ENCODE data around the gene UFM1.
"Not testable (repeated sequence)": the region's sequence is repeated elsewhere in the genome, so short reads cannot be mapped to it uniquely, and the experiment has no call there.

Gene UFM1

DNA sequence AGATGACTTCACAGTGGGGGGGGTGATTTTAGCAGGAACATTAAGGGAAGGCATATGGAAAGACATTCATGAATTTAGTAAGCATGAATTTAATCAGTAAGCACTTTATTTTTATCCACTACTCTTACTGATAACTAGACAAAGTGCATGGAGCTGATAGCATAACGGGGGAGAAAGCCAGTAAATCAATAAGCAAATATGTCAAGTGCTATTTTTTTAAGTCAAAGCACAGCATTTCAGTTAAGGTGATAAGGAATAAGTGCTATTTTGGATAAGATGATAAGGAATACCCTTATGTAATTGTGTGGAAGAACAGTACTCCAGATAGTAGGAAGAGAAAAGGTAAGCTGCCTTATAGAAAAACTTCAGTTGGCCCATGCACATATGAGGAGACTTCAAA is 19.4 kb downstream of the UFM1 start:
- Histone ChIP-seq H3K79me2 (ENCODE audit: insufficient read depth, low read length) (no peaks in the 10 kb centered on the region), H3K9ac (ENCODE audit: low read length) (no peak overlapping the region), H3K4me1 (ENCODE audit: insufficient read depth, low read length, severe bottlenecking) (no peaks in the 10 kb centered on the region), H3K9me2 (ENCODE audit: low read depth, low read length) (no peaks in the 10 kb centered on the region), H3K27me3 (ENCODE audit: insufficient read depth, low read length) (no peaks in the 10 kb centered on the region), H3K27ac (ENCODE audit: low read depth, low read length, poor library complexity, severe bottlenecking) (no peak overlapping the region), H3K4me3 (ENCODE audit: low read depth, low read length, poor library complexity, severe bottlenecking) (no peak overlapping the region), H2AFZ (ENCODE audit: low read length) (no peak overlapping the region), H3K4me2 (ENCODE audit: low read length) (no peak overlapping the region), H3F3A (ENCODE audit: insufficient read depth, low read length) (no peaks in the 10 kb centered on the region), H3K9me3 (ENCODE audit: low read length) (no peaks in the 10 kb centered on the region), H3K36me3 (ENCODE audit: insufficient read depth, low read length) (no peaks in the 10 kb centered on the region), H4K20me1 (ENCODE audit: insufficient read depth, low read length) (no peaks in the 10 kb centered on the region)
- no peak for TF ChIP-seq EZH2 (IDR thresholded peaks at IDR 0.05; ENCODE audit: borderline replicate concordance, low read length)
- TF ChIP-seq, protein P1, sequence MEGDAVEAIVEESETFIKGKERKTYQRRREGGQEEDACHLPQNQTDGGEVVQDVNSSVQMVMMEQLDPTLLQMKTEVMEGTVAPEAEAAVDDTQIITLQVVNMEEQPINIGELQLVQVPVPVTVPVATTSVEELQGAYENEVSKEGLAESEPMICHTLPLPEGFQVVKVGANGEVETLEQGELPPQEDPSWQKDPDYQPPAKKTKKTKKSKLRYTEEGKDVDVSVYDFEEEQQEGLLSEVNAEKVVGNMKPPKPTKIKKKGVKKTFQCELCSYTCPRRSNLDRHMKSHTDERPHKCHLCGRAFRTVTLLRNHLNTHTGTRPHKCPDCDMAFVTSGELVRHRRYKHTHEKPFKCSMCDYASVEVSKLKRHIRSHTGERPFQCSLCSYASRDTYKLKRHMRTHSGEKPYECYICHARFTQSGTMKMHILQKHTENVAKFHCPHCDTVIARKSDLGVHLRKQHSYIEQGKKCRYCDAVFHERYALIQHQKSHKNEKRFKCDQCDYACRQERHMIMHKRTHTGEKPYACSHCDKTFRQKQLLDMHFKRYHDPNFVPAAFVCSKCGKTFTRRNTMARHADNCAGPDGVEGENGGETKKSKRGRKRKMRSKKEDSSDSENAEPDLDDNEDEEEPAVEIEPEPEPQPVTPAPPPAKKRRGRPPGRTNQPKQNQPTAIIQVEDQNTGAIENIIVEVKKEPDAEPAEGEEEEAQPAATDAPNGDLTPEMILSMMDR (IDR thresholded peaks at IDR 0.05; ENCODE audit: low read length) = no peak

DNA sequence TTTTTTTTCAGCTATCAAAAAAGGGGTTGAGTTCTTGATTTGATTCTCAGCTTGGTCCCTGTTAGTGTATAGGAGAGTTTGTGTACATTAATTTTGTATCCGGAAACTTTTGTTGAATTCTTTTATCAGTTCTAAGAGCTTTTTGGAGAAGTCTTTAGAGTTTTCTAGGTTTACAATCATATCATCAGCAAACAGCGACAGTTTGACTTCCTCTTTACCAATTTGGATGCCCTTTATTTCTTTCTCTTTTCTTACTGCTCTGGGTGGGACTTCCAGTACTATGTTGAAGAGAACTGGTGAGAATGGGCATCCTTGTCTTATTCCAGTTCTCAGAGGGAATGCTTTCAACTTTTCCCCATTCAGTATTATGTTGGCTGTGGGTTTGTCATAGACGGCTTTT is 20.4 kb downstream of the UFM1 start:
- not testable (repeated sequence) for H3K9ac ChIP-seq (ENCODE audit: low read length); H2AFZ ChIP-seq (ENCODE audit: low read length); H3K9me3 ChIP-seq (ENCODE audit: low read length); H3K9me2 ChIP-seq (ENCODE audit: low read depth, low read length); H3F3A ChIP-seq (ENCODE audit: insufficient read depth, low read length); H3K27me3 ChIP-seq (ENCODE audit: insufficient read depth, low read length); H3K4me1 ChIP-seq (ENCODE audit: insufficient read depth, low read length, severe bottlenecking); H3K27ac ChIP-seq (ENCODE audit: low read depth, low read length, poor library complexity, severe bottlenecking); H3K79me2 ChIP-seq (ENCODE audit: insufficient read depth, low read length); H3K4me3 ChIP-seq (ENCODE audit: low read depth, low read length, poor library complexity, severe bottlenecking); H4K20me1 ChIP-seq (ENCODE audit: insufficient read depth, low read length); H3K4me2 ChIP-seq (ENCODE audit: low read length); H3K36me3 ChIP-seq (ENCODE audit: insufficient read depth, low read length)

DNA sequence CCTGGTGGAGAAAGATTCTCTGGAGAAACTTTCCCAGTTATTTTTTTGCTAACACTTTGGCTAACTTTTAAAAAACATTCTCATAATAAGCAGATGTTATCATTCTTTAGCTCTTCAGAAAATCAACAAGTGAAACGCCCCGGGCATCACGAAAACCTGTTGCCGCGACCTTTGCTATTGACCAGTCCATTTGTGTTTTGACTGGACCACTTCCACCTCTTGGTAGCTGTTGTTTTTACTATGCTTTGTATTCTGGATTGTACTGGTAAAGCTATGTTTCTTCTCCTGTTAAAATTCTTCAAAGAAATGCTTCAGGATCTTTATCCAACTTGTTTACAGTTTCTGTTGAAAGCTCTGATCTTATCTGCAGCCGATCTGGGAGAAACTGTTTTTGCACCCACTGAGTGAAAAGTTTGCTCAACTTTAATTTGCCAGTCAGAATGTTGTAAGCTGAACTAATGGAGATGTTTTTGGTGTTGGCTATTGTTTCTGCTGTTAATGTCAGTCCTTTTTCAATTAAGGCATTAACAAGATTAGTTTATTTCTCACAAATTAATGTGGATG is 23.3 kb downstream of the UFM1 start:
- H4K20me1 ChIP-seq (ENCODE audit: insufficient read depth, low read length) = no peaks in the 10 kb centered on the region
- no peaks in the 10 kb centered on the region for H3K36me3 ChIP-seq (ENCODE audit: insufficient read depth, low read length)
- no peak overlapping the region for H3K4me3 ChIP-seq (ENCODE audit: low read depth, low read length, poor library complexity, severe bottlenecking)
- H3K4me2 ChIP-seq (ENCODE audit: low read length) = no peak overlapping the region
- H3K4me1 ChIP-seq (ENCODE audit: insufficient read depth, low read length, severe bottlenecking) = no peaks in the 10 kb centered on the region
- no peak for TF ChIP-seq EZH2 (IDR thresholded peaks at IDR 0.05; ENCODE audit: borderline replicate concordance, low read length)
- TF ChIP-seq, protein P1 (IDR thresholded peaks at IDR 0.05; ENCODE audit: low read length) = no peak
- no peak overlapping the region for H3K27ac ChIP-seq (ENCODE audit: low read depth, low read length, poor library complexity, severe bottlenecking)
- H3K27me3 ChIP-seq (ENCODE audit: insufficient read depth, low read length) = no peaks in the 10 kb centered on the region
- no peaks in the 10 kb centered on the region for H3K79me2 ChIP-seq (ENCODE audit: insufficient read depth, low read length)
- no peak overlapping the region for H2AFZ ChIP-seq (ENCODE audit: low read length)
- H3K9ac ChIP-seq (ENCODE audit: low read length) = no peak overlapping the region
- no peaks in the 10 kb centered on the region for H3K9me2 ChIP-seq (ENCODE audit: low read depth, low read length)
- no peaks in the 10 kb centered on the region for H3K9me3 ChIP-seq (ENCODE audit: low read length)
- no peaks in the 10 kb centered on the region for H3F3A ChIP-seq (ENCODE audit: insufficient read depth, low read length)

DNA sequence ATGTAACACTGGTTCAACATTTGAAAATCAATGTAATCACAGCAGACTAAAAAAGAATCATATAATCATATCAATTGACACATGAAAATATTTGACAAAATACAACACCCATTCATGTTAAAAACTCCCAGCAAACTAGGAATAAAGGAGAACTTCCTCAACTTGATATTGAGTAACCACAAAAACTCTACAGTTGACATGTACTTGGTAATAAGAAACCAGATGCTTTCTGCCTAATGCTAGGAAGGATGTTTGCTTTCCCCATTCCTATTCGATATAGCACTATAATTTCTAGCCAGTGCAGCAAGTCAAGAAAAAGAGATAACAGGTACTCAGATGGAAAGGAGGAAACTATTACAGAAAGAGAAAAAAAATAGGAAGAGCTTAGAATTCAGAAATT is 26.9 kb downstream of the UFM1 start:
- H3K4me2 ChIP-seq (ENCODE audit: low read length) = no peak overlapping the region

More for the DNA sequence above, 26.9 kb downstream of the UFM1 start:
- no peak overlapping the region for H3K27ac ChIP-seq (ENCODE audit: low read depth, low read length, poor library complexity, severe bottlenecking)
- H3K9me3 ChIP-seq (ENCODE audit: low read length) = no peaks in the 10 kb centered on the region
- TF ChIP-seq, protein P1 (IDR thresholded peaks at IDR 0.05; ENCODE audit: low read length) = no peak
- no peak for TF ChIP-seq EZH2 (IDR thresholded peaks at IDR 0.05; ENCODE audit: borderline replicate concordance, low read length)
- no peaks in the 10 kb centered on the region for H4K20me1 ChIP-seq (ENCODE audit: insufficient read depth, low read length)
- no peaks in the 10 kb centered on the region for H3K79me2 ChIP-seq (ENCODE audit: insufficient read depth, low read length)
- H3K9me2 ChIP-seq (ENCODE audit: low read depth, low read length) = no peaks in the 10 kb centered on the region
- no peak overlapping the region for H2AFZ ChIP-seq (ENCODE audit: low read length)
- no peaks in the 10 kb centered on the region for H3K36me3 ChIP-seq (ENCODE audit: insufficient read depth, low read length)
- no peaks in the 10 kb centered on the region for H3K4me1 ChIP-seq (ENCODE audit: insufficient read depth, low read length, severe bottlenecking)
- H3K4me3 ChIP-seq (ENCODE audit: low read depth, low read length, poor library complexity, severe bottlenecking) = no peak overlapping the region
- no peak overlapping the region for H3K9ac ChIP-seq (ENCODE audit: low read length)
- no peaks in the 10 kb centered on the region for H3K27me3 ChIP-seq (ENCODE audit: insufficient read depth, low read length)
- H3F3A ChIP-seq (ENCODE audit: insufficient read depth, low read length) = no peaks in the 10 kb centered on the region

Data from OCI-LY1 (cell line).